ENCODE measurements around the gene ZGPAT. TPM values are rescaled to one million over a fixed set of nuclear protein-coding genes. Genes with fewer than 3 reads are reported as not detected.

The ZGPAT gene
- total and polyA plus RNA-seq, 2 of the 4 experiments (the other 2 are of a cell fraction), result 13.4 to 20.2 TPM

GRCh38 chr20:63782051-63782471 lies 74.2 kb downstream of the ZGPAT start:
- no peak overlapping the region for H4K8ac ChIP-seq (ENCODE audit: low read depth in 2 of 2, low read length in 2 of 2)
- no peak overlapping the region for H4K5ac ChIP-seq (ENCODE audit: low read depth, low read length)
- no peaks in the 10 kb centered on the region for H3K4me1 ChIP-seq (ENCODE audit: control insufficient read depth, insufficient read depth, low read length)
- no peak overlapping the region for H2BK15ac ChIP-seq (ENCODE audit: low read depth, low read length)
- H3K9me3 ChIP-seq (ENCODE audit: control insufficient read depth, insufficient read depth, low read length), result no peaks in the 10 kb centered on the region
- no peaks in the 10 kb centered on the region for H3K36me3 ChIP-seq (ENCODE audit: control insufficient read depth, insufficient read depth, low read length)
- H3K23ac ChIP-seq (ENCODE audit: low read depth, low read length), result no peak overlapping the region
- TF ChIP-seq FOS (IDR thresholded peaks at IDR 0.05; ENCODE audit: low read depth, low read length), result no peak
- no peak for TF ChIP-seq NFE2L2 (IDR thresholded peaks at IDR 0.05; ENCODE audit: low read depth, low read length)
- no peak for TF ChIP-seq CTCF (conservative IDR thresholded peaks at IDR 0.05; ENCODE audit: low read depth, low read length)
- no peak for TF ChIP-seq CEBPB (IDR thresholded peaks at IDR 0.05; ENCODE audit: low read depth, low read length)
- POLR2A ChIA-PET (ENCODE audit: unreplicated experiment), result no interaction called here
- H4K20me1 ChIP-seq (ENCODE audit: insufficient read depth, low read length), result peaks cover 23% of the 10 kb centered on the region
- no peak for ATAC-seq (ENCODE audit: low read depth)
- H3K56ac ChIP-seq (ENCODE audit: extremely low read depth, insufficient read depth, low read length), result no peak overlapping the region
- intact Hi-C loops (cut with micrococcal nuclease), result no loop called here
- H2BK5ac ChIP-seq (ENCODE audit: low read depth, low read length, poor library complexity, severe bottlenecking), result no peak overlapping the region
- no peak overlapping the region for H3K4ac ChIP-seq (ENCODE audit: low read depth, low read length)
- H4K91ac ChIP-seq (ENCODE audit: insufficient read depth, low read depth, low read length), result no peak overlapping the region
- H3K4me2 ChIP-seq (ENCODE audit: low read depth, low read length), result no peak overlapping the region
- H3K4me3 ChIP-seq (ENCODE audit: insufficient read depth, low read depth, low read length), result no peak overlapping the region
- H3K27me3 ChIP-seq (ENCODE audit: control insufficient read depth, insufficient read depth, low read length), result no peaks in the 10 kb centered on the region
- DNase-seq, result no peak
- CTCF ChIA-PET, result no interaction called here
- WGBS, 2 experiments (ENCODE audit: extremely low coverage in 2 of 2, insufficient read length in 1 of 2), result 82% methylated on average over 15 of the region's 18 CpGs; no CpG with 5 or more reads in 1 of the 2 experiments
- H2AFZ ChIP-seq (replicated peaks; ENCODE audit: low read length, poor library complexity), result no peak overlapping the region
- no TSS peak for BruUV-seq (replicated peaks)
- H3K27ac ChIP-seq (ENCODE audit: insufficient read depth, low read length), result no peak overlapping the region
- in situ Hi-C loops (cut with MboI; ENCODE audit: low sequenced_read_pairs), result loop anchor here (5.0 kb wide), 1 partner anchor 75 kb away; no protein-coding TSS in a partner anchor
- H2BK120ac ChIP-seq (ENCODE audit: low read depth, low read length), result no peak overlapping the region
- H2BK20ac ChIP-seq (ENCODE audit: low read depth, low read length), result no peak overlapping the region
- H3K9ac ChIP-seq (ENCODE audit: low read depth, low read length), result no peak overlapping the region
- dilution Hi-C loops (cut with HindIII; ENCODE audit: low sequenced_read_pairs, unreplicated experiment), result no loop called here
- H2AK5ac ChIP-seq (ENCODE audit: low read depth, low read length), result no peak overlapping the region
- H2AK9ac ChIP-seq (replicated peaks; ENCODE audit: low read depth, low read length, poor library complexity), result no peak overlapping the region
- H3K79me1 ChIP-seq (ENCODE audit: low read depth in 1 of 2, low read length in 2 of 2), result peaks cover 4 to 42% of the 10 kb centered on the region in 2 experiments
- H3K9me1 ChIP-seq (ENCODE audit: insufficient read depth, low read length), result no peaks in the 10 kb centered on the region
- no peak overlapping the region for H3K14ac ChIP-seq (replicated peaks; ENCODE audit: low read depth, low read length)
- H3K18ac ChIP-seq (ENCODE audit: low read depth, low read length), result no peak overlapping the region

Data from IMR-90 (cell line).